GM12865 (cell line): ENCODE data around the gene ALDH2.
"Not testable (repeated sequence)": the region's sequence is repeated elsewhere in the genome, so short reads cannot be mapped to it uniquely, and the experiment has no call there.

ENCODE experiments used
- DNase-seq: peaks from one replicate; pipeline ENCODE4 v3.0.0; 2010; ENCODE audit warnings: low read depth
- H3K4me3 ChIP-seq: 2 replicates; pipeline ENCODE4 v1.5.1; 2011; ENCODE audit warnings: mild to moderate bottlenecking, low read depth, low read length, control low read depth
- TF ChIP-seq, protein P1 (sequence below): IDR thresholded peaks from 2 replicates; pipeline ENCODE4 v1.5.1; 2011; ENCODE audit warnings: low read length, control low read depth, low read depth, inconsistent platforms; ENCODE audit not compliant: insufficient read depth; ENCODE audit errors: missing control alignments

ALDH2 gene

GRCh38 chr12:111826992-111827391, 60.3 kb downstream of the ALDH2 start:
- H3K4me3 ChIP-seq, result no peak overlapping the region
- TF ChIP-seq, protein P1, sequence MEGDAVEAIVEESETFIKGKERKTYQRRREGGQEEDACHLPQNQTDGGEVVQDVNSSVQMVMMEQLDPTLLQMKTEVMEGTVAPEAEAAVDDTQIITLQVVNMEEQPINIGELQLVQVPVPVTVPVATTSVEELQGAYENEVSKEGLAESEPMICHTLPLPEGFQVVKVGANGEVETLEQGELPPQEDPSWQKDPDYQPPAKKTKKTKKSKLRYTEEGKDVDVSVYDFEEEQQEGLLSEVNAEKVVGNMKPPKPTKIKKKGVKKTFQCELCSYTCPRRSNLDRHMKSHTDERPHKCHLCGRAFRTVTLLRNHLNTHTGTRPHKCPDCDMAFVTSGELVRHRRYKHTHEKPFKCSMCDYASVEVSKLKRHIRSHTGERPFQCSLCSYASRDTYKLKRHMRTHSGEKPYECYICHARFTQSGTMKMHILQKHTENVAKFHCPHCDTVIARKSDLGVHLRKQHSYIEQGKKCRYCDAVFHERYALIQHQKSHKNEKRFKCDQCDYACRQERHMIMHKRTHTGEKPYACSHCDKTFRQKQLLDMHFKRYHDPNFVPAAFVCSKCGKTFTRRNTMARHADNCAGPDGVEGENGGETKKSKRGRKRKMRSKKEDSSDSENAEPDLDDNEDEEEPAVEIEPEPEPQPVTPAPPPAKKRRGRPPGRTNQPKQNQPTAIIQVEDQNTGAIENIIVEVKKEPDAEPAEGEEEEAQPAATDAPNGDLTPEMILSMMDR, result no peak
- DNase-seq, result no peak

- TF ChIP-seq, protein P1, result no peak
- no peak for DNase-seq
- no peak overlapping the region for H3K4me3 ChIP-seq
These were observed 61.2 kb downstream of the ALDH2 start for GRCh38 chr12:111827907-111828306.

- DNase-seq, result no peak
- TF ChIP-seq, protein P1, result no peak
These were observed 61.7 kb downstream of the ALDH2 start for GRCh38 chr12:111828338-111828979.

DNA sequence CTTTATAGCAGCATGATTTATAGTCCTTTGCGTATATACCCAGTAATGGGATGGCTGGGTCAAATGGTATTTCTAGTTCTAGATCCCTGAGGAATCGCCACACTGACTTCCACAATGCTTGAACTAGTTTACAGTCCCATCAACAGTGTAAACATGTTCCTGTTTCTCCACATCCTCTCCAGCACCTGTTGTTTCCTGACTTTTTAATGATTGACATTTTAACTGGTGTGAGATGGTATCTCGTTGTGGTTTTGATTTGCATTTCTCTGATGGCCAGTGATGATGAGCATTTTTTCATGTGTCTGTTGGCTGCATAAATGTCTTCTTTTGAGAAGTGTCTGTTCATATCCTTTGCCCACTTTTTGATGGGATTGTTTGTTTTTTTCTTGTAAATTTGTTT, 62.9 kb downstream of the ALDH2 start:
- not testable (repeated sequence) for H3K4me3 ChIP-seq, DNase-seq

More at GRCh38 chr12:111828338-111828979, 61.7 kb downstream of the ALDH2 start:
- H3K4me3 ChIP-seq, result no peak overlapping the region

GRCh38 chr12:111834740-111835386, 68.1 kb downstream of the ALDH2 start:
- H3K4me3 ChIP-seq, DNase-seq: not testable (repeated sequence)

GRCh38 chr12:111835531-111836181, 68.9 kb downstream of the ALDH2 start:
- not testable (repeated sequence) for DNase-seq, H3K4me3 ChIP-seq

DNA sequence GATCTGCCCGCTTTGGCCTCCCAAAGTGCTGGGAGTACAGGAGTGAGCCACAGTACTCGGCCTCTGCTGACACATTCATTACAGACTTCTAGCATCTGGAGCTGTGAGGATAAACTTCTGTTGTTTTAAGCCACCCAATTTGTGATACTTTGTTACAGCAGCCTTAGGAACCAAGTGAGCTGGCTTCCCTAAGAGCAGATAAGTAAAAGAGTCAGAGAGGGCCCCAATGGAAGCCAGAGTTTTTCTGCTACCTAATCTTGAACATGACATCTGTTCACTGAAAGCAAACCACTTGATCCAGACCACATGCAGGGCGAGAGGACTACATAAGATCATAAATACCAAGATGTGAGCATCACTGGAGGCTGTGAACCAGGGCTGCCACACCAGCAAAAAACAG, 71.6 kb downstream of the ALDH2 start:
- no peak for DNase-seq
- H3K4me3 ChIP-seq, result no peak overlapping the region
- TF ChIP-seq, protein P1, result no peak

- H3K4me3 ChIP-seq, result peak overlapping the region; percentile 74
- TF ChIP-seq, protein P1, result no peak
- DNase-seq, result no peak
These were observed 74.1 kb downstream of the ALDH2 start for GRCh38 chr12:111840807-111841206.
